Dendritic cell treated with granulocyte-macrophage colony-stimulating factor and Interleukin-4, amounts not matched to agents 40 ng/mL and 50 ng/mL, for 4 days (primary cell): ENCODE measurements around the gene PROSER3.

ENCODE experiments used
- H3K27ac Mint-ChIP-seq: one replicate; pipeline ENCODE4 v1.8.0; 2022; ENCODE audit warnings: mild to moderate bottlenecking, mixed read lengths
- H3K27me3 Mint-ChIP-seq: one replicate; pipeline ENCODE4 v1.8.0; 2022; ENCODE audit warnings: mild to moderate bottlenecking, mixed read lengths
- H3K36me3 Mint-ChIP-seq: one replicate; pipeline ENCODE4 v1.8.0; 2022; ENCODE audit warnings: low read depth, mixed read lengths
- H3K4me1 Mint-ChIP-seq: one replicate; pipeline ENCODE4 v1.8.0; 2022; ENCODE audit warnings: low read depth, mixed read lengths
- H3K4me3 Mint-ChIP-seq: one replicate; pipeline ENCODE4 v1.8.0; 2022; ENCODE audit warnings: mild to moderate bottlenecking, moderate library complexity, mixed read lengths
- H3K9me3 Mint-ChIP-seq: one replicate; pipeline ENCODE4 v1.8.0; 2022; ENCODE audit warnings: mixed read lengths
- intact Hi-C: fragments of 100-400 bp; cut with micrococcal nuclease; formaldehyde crosslinking; loops from one replicate; pipeline ENCODE4 v1.15.0; 2022

Gene PROSER3

DNA sequence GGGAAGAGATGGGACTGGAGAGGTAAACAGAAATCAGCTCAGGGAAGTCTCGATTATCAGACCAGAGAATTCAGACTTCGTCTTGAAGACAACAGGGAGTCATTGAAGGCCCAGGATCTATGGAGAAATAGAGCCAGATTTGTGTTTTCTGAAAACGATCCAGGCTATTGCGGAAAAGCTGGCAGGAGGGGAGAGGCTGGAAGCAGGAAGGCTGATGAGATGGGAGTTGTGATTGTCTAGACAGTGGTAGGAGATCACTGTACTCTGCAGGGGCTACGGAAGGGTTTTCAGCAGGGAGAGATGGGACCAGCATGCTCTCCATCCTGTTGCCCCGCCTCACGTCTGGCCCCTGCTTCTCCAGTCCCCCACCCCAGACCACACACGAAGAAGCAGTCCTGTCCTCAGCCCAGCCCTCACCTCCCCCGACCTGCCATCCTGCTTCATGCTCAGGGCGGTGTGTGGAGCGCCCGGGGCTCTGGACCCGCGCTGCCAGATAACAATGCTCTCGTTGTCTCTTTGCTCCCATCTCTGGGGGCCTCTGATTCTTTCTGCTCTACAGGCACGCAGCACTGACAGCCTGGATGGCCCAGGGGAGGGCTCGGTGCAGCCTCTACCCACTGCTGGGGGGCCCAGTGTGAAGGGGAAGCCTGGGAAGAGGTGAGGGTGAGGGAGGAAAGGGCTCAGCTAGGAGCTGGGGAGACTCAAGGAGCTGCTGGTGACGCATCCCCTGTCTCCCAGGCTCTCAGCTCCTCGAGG lies 19.3 kb downstream of the PROSER3 start:
- intact Hi-C loops, result no loop called here

DNA sequence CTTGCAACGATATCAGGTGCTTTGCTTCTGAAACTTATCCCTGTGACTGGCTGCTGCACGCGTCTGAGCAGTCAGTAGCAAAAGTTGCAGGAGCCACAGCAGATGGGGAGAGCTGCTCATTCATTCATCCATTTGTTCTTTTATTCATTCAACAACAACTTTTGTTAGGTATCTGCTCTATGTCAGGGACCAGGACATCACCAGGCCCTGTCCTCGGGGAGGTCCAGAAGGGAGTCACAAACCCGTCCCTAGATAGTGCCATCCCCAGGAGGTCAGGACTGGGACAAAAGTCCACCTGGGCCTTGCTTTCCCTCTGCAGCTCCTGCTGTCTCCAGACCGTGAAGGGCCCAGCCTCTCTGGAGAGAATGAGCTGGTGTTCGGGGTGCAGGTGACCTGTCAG lies 20.0 kb downstream of the PROSER3 start:
- peaks cover 34% of the 10 kb centered on the region for H3K36me3 Mint-ChIP-seq
- H3K9me3 Mint-ChIP-seq, result no peaks in the 10 kb centered on the region
- H3K4me1 Mint-ChIP-seq, result peaks cover 25% of the 10 kb centered on the region
- no peak overlapping the region for H3K4me3 Mint-ChIP-seq
- H3K27me3 Mint-ChIP-seq, result peaks cover 2% of the 10 kb centered on the region
- no peak overlapping the region for H3K27ac Mint-ChIP-seq
- intact Hi-C loops, result no loop called here

More for the DNA sequence above, 19.3 kb downstream of the PROSER3 start:
- H3K36me3 Mint-ChIP-seq, result peaks cover 27% of the 10 kb centered on the region
- H3K4me3 Mint-ChIP-seq, result no peak overlapping the region
- H3K4me1 Mint-ChIP-seq, result peaks cover 25% of the 10 kb centered on the region
- H3K27me3 Mint-ChIP-seq, result peaks cover 2% of the 10 kb centered on the region
- no peaks in the 10 kb centered on the region for H3K9me3 Mint-ChIP-seq
- H3K27ac Mint-ChIP-seq, result no peak overlapping the region

DNA sequence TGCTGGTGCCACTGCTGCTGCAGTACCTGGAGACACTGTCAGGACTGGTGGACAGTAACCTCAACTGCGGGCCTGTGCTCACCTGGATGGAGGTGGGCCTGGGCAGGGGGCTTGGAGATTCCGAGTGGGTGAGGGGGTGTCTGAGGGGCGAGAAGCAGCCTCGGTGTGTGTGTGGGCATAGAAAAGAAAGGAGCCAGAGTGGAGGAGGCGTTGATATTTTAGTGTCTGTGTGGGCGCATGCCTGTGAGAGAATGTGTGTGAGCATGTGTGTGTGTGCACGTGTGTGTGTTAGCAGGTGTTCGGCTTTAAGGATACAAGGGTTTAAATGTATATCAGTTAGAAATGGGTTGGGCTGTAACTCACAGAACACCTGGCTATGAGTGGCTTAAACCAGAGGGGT lies 21.1 kb downstream of the PROSER3 start:
- peaks cover 41% of the 10 kb centered on the region for H3K36me3 Mint-ChIP-seq
- H3K4me3 Mint-ChIP-seq, result no peak overlapping the region
- peaks cover 25% of the 10 kb centered on the region for H3K4me1 Mint-ChIP-seq
- intact Hi-C loops, result no loop called here
- no peaks in the 10 kb centered on the region for H3K9me3 Mint-ChIP-seq
- no peak overlapping the region for H3K27ac Mint-ChIP-seq
- H3K27me3 Mint-ChIP-seq, result peaks cover under 1% of the 10 kb centered on the region

DNA sequence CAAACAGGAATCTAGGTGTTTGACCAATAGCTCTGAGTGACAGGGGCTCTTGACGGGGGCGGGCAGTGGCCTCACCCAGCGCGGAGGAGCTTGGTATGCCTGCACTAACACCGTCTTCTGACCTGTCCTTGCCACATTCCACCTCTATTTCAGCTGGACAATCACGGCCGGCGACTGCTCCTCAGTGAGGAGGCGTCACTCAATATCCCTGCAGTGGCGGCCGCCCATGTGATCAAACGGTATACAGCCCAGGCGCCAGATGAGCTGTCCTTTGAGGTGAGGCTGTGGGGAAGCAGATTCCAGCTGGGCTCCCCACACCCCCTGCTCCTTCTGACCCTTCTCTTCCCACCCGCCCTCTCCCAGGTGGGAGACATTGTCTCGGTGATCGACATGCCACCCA lies 22.1 kb downstream of the PROSER3 start:
- Mint-ChIP-seq H3K36me3 (peaks cover 41% of the 10 kb centered on the region), H3K4me3 (no peak overlapping the region), H3K27ac (no peak overlapping the region), H3K27me3 (no peaks in the 10 kb centered on the region), H3K4me1 (peaks cover 16% of the 10 kb centered on the region), H3K9me3 (no peaks in the 10 kb centered on the region)
- intact Hi-C loops, result no loop called here

DNA sequence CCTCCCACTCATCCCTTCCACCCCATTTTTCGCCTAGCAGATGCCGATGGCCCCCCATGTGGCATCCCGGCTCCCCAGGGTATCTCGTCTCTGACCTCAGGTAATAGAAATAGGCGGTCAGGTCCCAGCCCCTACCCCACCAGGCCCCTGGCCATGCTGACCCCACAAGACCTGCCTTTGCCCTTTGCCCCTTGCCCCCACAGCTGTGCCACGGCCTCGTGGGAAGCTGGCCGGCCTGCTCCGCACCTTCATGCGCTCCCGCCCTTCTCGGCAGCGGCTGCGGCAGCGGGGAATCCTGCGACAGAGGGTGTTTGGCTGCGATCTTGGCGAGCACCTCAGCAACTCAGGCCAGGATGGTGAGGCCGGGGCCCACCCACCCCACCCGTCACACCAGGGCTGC lies 22.7 kb downstream of the PROSER3 start:
- intact Hi-C loops, result no loop called here
- H3K4me1 Mint-ChIP-seq, result peaks cover 14% of the 10 kb centered on the region
- H3K27me3 Mint-ChIP-seq, result no peaks in the 10 kb centered on the region
- H3K9me3 Mint-ChIP-seq, result no peaks in the 10 kb centered on the region
- peaks cover 41% of the 10 kb centered on the region for H3K36me3 Mint-ChIP-seq
- H3K27ac Mint-ChIP-seq, result no peak overlapping the region
- no peak overlapping the region for H3K4me3 Mint-ChIP-seq

DNA sequence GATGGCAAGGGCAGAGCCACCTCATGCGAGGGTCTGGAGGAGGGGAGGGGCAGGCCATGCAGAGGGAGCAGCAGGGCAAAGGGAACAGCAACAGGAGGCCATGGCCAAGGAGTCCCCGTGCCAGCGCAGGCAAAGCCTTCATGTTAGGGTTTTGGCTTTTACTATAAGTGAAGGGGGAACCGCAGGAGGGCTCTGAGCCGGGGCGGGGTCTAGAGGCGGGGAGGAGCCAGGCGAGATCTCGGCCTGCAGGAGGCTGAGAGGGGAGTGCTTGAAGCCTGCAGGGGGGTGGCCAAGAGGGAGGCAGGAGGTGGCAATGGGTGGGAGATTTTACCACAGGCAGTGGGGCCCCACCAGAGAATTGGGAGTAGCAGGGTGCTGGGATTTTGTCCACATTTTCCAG lies 23.7 kb downstream of the PROSER3 start:
- Mint-ChIP-seq H3K27ac (no peak overlapping the region), H3K4me3 (no peak overlapping the region), H3K27me3 (no peaks in the 10 kb centered on the region), H3K9me3 (no peaks in the 10 kb centered on the region), H3K4me1 (peaks cover 5% of the 10 kb centered on the region), H3K36me3 (peaks cover 47% of the 10 kb centered on the region)
- intact Hi-C loops, result no loop called here

DNA sequence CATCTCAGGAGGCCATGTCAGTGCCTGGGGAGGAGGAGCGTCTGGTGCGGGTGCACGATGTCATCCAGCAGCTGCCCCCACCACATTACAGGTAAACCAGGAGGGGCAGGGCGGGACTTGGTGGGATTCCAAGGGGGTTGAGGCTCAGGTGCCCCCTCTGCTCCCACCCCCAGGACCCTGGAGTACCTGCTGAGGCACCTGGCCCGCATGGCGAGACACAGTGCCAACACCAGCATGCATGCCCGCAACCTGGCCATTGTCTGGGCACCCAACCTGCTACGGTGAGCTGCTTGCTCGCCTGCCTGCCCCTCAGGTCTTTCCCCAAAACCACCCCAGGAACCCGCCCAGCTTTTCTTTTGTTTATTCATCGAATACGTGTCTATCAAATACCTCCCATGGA lies 24.6 kb downstream of the PROSER3 start:
- peaks cover 47% of the 10 kb centered on the region for H3K36me3 Mint-ChIP-seq

DNA sequence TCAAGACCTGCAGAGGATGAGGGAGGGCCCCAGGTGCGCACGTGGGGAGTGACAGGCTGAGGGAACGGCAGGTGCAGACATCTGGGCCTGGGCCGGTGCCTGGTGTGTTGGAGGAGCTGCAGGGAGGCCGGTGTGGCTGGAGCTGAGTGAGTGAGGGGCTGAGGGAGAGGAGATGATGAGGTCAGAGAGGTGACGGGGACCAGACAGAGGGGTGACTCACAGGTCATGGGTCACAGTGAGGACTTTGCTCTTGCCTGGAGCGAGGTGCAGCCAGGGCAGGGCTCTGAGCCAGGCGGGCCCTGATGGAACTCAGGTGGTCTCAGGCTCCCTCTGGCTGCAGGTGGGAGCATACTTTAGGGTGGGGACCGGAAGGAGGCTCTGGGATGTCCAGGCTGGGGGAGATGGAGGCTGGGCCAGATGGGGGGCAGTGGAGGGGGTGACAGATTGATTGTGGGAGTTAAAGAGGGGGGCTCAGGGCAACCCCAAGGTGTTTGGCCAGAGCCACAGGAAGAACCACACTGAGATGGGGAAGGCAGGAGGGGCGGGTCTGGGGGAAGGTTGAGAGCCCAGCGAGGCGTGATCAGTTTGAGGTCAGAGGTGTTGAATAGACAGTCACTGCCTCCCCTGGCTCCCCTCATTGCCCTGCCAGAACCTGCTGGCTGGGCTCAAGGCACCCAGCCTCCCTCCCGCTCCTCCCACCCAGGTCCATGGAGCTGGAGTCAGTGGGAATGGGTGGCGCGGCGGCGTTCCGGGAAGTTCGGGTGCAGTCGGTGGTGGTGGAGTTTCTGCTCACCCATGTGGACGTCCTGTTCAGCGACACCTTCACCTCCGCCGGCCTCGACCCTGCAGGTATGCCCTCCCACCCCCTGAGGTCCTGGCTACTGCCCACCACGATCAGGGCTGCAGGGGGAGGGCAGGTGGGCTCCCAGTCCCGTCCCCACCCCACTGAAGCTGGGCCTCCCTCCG lies 25.8 kb downstream of the PROSER3 start:
- intact Hi-C loops, result no loop called here
- no peak overlapping the region for H3K4me3 Mint-ChIP-seq
- H3K36me3 Mint-ChIP-seq, result peaks cover 46% of the 10 kb centered on the region
- H3K27me3 Mint-ChIP-seq, result no peaks in the 10 kb centered on the region
- H3K9me3 Mint-ChIP-seq, result no peaks in the 10 kb centered on the region
- no peaks in the 10 kb centered on the region for H3K4me1 Mint-ChIP-seq
- H3K27ac Mint-ChIP-seq, result no peak overlapping the region

More for the DNA sequence above, 24.6 kb downstream of the PROSER3 start:
- no peaks in the 10 kb centered on the region for H3K4me1 Mint-ChIP-seq
- intact Hi-C loops, result no loop called here
- H3K4me3 Mint-ChIP-seq, result no peak overlapping the region
- no peak overlapping the region for H3K27ac Mint-ChIP-seq
- no peaks in the 10 kb centered on the region for H3K9me3 Mint-ChIP-seq
- no peaks in the 10 kb centered on the region for H3K27me3 Mint-ChIP-seq

DNA sequence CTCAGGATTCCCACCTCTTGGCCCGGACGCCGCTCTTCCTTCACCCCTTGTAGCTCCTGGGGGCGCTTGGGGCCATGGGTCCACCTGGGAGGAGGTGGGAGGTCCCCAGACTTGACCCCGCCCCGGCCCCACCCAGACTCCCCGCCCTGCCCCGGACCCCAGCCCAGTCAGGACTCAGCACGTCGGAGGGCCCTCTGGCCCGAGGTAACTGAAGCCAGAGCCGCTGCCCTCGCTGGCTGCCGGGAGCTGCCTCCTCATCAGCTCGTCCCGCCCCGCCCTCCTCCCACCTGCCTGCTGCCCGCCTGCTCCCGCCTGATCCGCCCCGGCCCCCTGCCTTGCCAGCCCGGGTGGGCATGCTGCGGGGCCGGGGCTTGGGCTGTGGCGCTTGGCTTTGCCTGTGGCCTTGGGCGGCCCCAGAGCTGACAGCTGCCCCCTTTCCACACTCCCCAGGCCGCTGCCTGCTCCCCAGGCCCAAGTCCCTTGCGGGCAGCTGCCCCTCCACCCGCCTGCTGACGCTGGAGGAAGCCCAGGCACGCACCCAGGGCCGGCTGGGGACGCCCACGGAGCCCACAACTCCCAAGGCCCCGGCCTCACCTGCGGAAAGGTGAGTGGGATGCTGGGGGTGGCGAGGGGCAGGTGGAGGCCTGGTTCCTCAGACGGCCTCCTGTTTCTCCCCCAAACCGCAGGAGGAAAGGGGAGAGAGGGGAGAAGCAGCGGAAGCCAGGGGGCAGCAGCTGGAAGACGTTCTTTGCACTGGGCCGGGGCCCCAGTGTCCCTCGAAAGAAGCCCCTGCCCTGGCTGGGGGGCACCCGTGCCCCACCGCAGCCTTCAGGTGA lies 26.7 kb downstream of the PROSER3 start:
- H3K27me3 Mint-ChIP-seq, result no peaks in the 10 kb centered on the region
- intact Hi-C loops, result no loop called here

DNA sequence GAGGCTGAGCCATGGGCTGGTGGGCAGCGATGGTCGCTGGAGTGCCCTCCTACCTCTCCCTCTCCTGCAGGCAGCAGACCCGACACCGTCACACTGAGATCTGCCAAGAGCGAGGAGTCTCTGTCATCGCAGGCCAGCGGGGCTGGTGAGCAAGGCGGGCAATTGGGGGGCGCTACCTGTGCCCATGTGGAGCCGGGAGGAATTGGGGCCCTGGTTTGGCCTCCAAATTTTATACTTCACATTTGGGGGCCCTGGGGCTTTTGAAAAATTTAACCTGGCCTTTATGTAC lies 27.3 kb downstream of the PROSER3 start:
- H3K9me3 Mint-ChIP-seq, result no peaks in the 10 kb centered on the region
- no peak overlapping the region for H3K27ac Mint-ChIP-seq
- no peaks in the 10 kb centered on the region for H3K4me1 Mint-ChIP-seq
- intact Hi-C loops, result no loop called here
- H3K4me3 Mint-ChIP-seq, result no peak overlapping the region
- no peaks in the 10 kb centered on the region for H3K27me3 Mint-ChIP-seq
- peaks cover 39% of the 10 kb centered on the region for H3K36me3 Mint-ChIP-seq

More for the DNA sequence above, 26.7 kb downstream of the PROSER3 start:
- H3K27ac Mint-ChIP-seq, result no peak overlapping the region
- no peaks in the 10 kb centered on the region for H3K4me1 Mint-ChIP-seq
- H3K9me3 Mint-ChIP-seq, result no peaks in the 10 kb centered on the region
- H3K4me3 Mint-ChIP-seq, result no peak overlapping the region
- H3K36me3 Mint-ChIP-seq, result peaks cover 41% of the 10 kb centered on the region

DNA sequence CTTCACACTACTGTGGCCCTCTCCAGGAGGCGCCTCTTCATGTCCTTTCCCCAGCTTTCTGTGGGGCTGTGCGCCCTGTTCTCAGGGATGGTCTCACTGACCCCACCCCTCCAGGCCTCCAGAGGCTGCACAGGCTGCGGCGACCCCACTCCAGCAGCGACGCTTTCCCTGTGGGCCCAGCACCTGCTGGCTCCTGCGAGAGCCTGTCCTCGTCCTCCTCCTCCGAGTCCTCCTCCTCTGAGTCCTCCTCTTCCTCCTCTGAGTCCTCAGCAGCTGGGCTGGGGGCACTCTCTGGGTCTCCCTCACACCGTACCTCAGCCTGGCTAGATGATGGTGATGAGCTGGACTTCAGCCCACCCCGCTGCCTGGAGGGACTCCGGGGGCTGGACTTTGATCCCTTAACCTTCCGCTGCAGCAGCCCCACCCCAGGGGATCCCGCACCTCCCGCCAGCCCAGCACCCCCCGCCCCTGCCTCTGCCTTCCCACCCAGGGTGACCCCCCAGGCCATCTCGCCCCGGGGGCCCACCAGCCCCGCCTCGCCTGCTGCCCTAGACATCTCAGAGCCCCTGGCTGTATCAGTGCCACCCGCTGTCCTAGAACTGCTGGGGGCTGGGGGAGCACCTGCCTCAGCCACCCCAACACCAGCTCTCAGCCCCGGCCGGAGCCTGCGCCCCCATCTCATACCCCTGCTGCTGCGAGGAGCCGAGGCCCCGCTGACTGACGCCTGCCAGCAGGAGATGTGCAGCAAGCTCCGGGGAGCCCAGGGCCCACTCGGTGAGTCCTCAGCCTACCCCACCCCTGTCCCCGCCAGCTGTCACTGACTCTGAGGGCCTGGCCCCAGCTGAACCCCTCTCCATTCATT lies 28.6 kb downstream of the PROSER3 start:
- Mint-ChIP-seq H3K27ac (no peak overlapping the region), H3K4me1 (no peaks in the 10 kb centered on the region), H3K4me3 (no peak overlapping the region), H3K9me3 (no peaks in the 10 kb centered on the region), H3K27me3 (no peaks in the 10 kb centered on the region), H3K36me3 (peaks cover 26% of the 10 kb centered on the region)
- intact Hi-C loops, result no loop called here

DNA sequence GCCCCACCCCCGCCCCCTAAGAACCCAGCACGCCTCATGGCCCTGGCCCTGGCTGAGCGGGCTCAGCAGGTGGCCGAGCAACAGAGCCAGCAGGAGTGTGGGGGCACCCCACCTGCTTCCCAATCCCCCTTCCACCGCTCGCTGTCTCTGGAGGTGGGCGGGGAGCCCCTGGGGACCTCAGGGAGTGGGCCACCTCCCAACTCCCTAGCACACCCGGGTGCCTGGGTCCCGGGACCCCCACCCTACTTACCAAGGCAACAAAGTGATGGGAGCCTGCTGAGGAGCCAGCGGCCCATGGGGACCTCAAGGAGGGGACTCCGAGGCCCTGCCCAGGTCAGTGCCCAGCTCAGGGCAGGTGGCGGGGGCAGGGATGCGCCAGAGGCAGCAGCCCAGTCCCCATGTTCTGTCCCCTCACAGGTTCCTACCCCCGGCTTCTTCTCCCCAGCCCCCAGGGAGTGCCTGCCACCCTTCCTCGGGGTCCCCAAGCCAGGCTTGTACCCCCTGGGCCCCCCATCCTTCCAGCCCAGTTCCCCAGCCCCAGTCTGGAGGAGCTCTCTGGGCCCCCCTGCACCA lies 29.3 kb downstream of the PROSER3 start:
- Mint-ChIP-seq H3K27ac (no peak overlapping the region), H3K36me3 (peaks cover 20% of the 10 kb centered on the region), H3K4me3 (no peak overlapping the region), H3K27me3 (no peaks in the 10 kb centered on the region), H3K9me3 (no peaks in the 10 kb centered on the region), H3K4me1 (no peaks in the 10 kb centered on the region)
- intact Hi-C loops, result no loop called here
